GM12878 (cell line): ENCODE measurements around the gene AJUBA. TPM values are rescaled to one million over a fixed set of nuclear protein-coding genes. Genes with fewer than 3 reads are reported as not detected.

Experiments
- ATAC-seq: fragments of 200-7000 bp; cut with Tn5 transposase; 3 replicates; pipeline ENCODE4 v1.9.1; 2020; ENCODE audit warnings: mild to moderate bottlenecking, moderate library complexity
- BruUV-seq: library from RNA; stranded (reverse); fragments of 400-500 nt; replicated peaks from 2 replicates; lab custom pipeline; 2021; lab: Mats Ljungman, UMichigan
- CTCF ChIA-PET: fragments of 300-600 bp; sonication (Branson Sonifier 250); formaldehyde crosslinking; extraction: SDS; loops from one replicate; lab custom pipeline; 2021; ENCODE audit warnings: inconsistent platforms; lab: Yijun Ruan, JAX
- POLR2A ChIA-PET: fragments of 350-600 bp; formaldehyde crosslinking; extraction: SDS; loops from one replicate; lab custom pipeline; 2021; ENCODE audit warnings: inconsistent platforms; lab: Charles Lee
- RAD21 ChIA-PET: fragments of 300-600 bp; sonication (Branson Sonifier 250); formaldehyde crosslinking; loops from one replicate; lab custom pipeline; 2023; ENCODE audit warnings: antibody characterized with exemption; ENCODE audit not compliant: unreplicated experiment; lab: Charles Lee
- SMC1A ChIA-PET: fragments of 300-600 bp; sonication (Branson Sonifier 250); formaldehyde crosslinking; loops from one replicate; lab custom pipeline; 2023; ENCODE audit not compliant: unreplicated experiment, uncharacterized antibody; lab: Charles Lee
- DNase-seq: peaks from one replicate; pipeline ENCODE4 v3.0.0-alpha.2; 2011; ENCODE audit warnings: low read depth, low spot score
- FAIRE-seq: peaks from 3 replicates; lab custom pipeline; 2011; peaks lifted over from hg19 to GRCh38; lab: Jason Lieb, UNC
- H2AFZ ChIP-seq: 2 replicates; pipeline ENCODE4 v1.6.0; 2011; ENCODE audit warnings: low read depth, low read length, control low read depth; ENCODE audit not compliant: control insufficient read depth
- H3K27ac ChIP-seq: 2 replicates; pipeline ENCODE4 v1.5.1; 2011; ENCODE audit warnings: control low read depth; ENCODE audit not compliant: control insufficient read depth, insufficient read depth
- H3K27me3 ChIP-seq, 2 experiments: replicated peaks in 1 of 2; 2 replicates each; pipeline versions ENCODE4 v1.6.0 to v1.6.1; 2011; ENCODE audit warnings: low read length in 1 of 2; ENCODE audit not compliant: control insufficient read depth in 2 of 2, insufficient read depth in 2 of 2
- H3K36me3 ChIP-seq, 2 experiments: 2 replicates each; pipeline ENCODE4 v1.5.1; 2011; ENCODE audit warnings: low read length in 1 of 2; ENCODE audit not compliant: control insufficient read depth in 2 of 2, insufficient read depth in 2 of 2
- H3K4me1 ChIP-seq: 2 replicates; pipeline ENCODE4 v1.6.1; 2011; ENCODE audit warnings: mild to moderate bottlenecking, low read length, moderate library complexity, mixed read lengths; ENCODE audit not compliant: control insufficient read depth, insufficient read depth
- H3K4me2 ChIP-seq: 2 replicates; pipeline ENCODE4 v1.6.0; 2011; ENCODE audit warnings: control low read depth; ENCODE audit not compliant: control insufficient read depth, insufficient read depth
- H3K4me3 ChIP-seq: fragments of 200-600 bp; sonication (generic); 2 replicates; pipeline ENCODE4 v1.5.1; 2016
- H3K79me2 ChIP-seq: 2 replicates; pipeline ENCODE4 v1.6.0; 2011; ENCODE audit warnings: low read length; ENCODE audit not compliant: control insufficient read depth, insufficient read depth
- H3K9ac ChIP-seq: 2 replicates; pipeline ENCODE4 v1.8.0; 2011; ENCODE audit warnings: low read length, control low read depth, mixed read lengths; ENCODE audit not compliant: control insufficient read depth, insufficient read depth
- H3K9me3 ChIP-seq: replicated peaks from 3 replicates; pipeline ENCODE4 v1.5.1; 2011; ENCODE audit warnings: mild to moderate bottlenecking, low read length; ENCODE audit not compliant: control insufficient read depth, insufficient read depth
- H4K20me1 ChIP-seq: 2 replicates; pipeline ENCODE4 v1.6.0; 2011; ENCODE audit not compliant: control insufficient read depth, insufficient read depth
- ETV6 ChIP-seq, 2 experiments: fragments of 450-650 bp in 1 of 2; IDR thresholded peaks in 1 of 2; conservative IDR thresholded peaks in 1 of 2; 2 replicates each; pipeline ENCODE4 v1.6.1; 2014; ENCODE audit warnings: antibody characterized with exemption in 1 of 2, borderline replicate concordance in 1 of 2, low read depth in 1 of 2, mild to moderate bottlenecking in 1 of 2, moderate library complexity in 1 of 2
- EZH2 ChIP-seq: IDR thresholded peaks from 2 replicates; pipeline ENCODE4 v1.6.1; 2012; ENCODE audit warnings: low read depth, mild to moderate bottlenecking, control low read depth, inconsistent platforms, low read length, borderline replicate concordance; ENCODE audit not compliant: control insufficient read depth
- GATAD2B ChIP-seq: fragments of 450-650 bp; conservative IDR thresholded peaks from 2 replicates; pipeline ENCODE4 v1.6.1; 2017; ENCODE audit warnings: low read depth, mild to moderate bottlenecking, moderate library complexity
- HCFC1 ChIP-seq: fragments of 150-350 bp; IDR thresholded peaks from 2 replicates; pipeline ENCODE4 v1.6.1; 2014; ENCODE audit warnings: low read length
- RAD21 ChIP-seq: IDR thresholded peaks from 2 replicates; pipeline ENCODE4 v1.6.1; 2011; ENCODE audit warnings: mild to moderate bottlenecking, low read depth, low read length, moderate library complexity; ENCODE audit not compliant: insufficient read depth
- RELA ChIP-seq: fragments of 450-650 bp; IDR thresholded peaks from 2 replicates; pipeline ENCODE4 v1.8.0; 2014; ENCODE audit warnings: borderline replicate concordance; ENCODE audit not compliant: partially characterized antibody
- SIX5 ChIP-seq: IDR thresholded peaks from 2 replicates; pipeline ENCODE4 v1.6.1; 2011; ENCODE audit warnings: mild to moderate bottlenecking, low read depth, low read length, moderate library complexity; ENCODE audit not compliant: severe bottlenecking
- TCF3 ChIP-seq: IDR thresholded peaks from 2 replicates; pipeline ENCODE4 v1.6.1; 2012; ENCODE audit warnings: low read depth, mild to moderate bottlenecking, low read length, borderline replicate concordance; ENCODE audit not compliant: insufficient read depth
- ZNF24 ChIP-seq: fragments of 450-650 bp; IDR thresholded peaks from 2 replicates; pipeline ENCODE4 v1.6.1; 2017; ENCODE audit warnings: antibody characterized with exemption, mild to moderate bottlenecking
- WGBS: methylation state at CpG from one replicate; pipeline ENCODE4 v1.1.6; 2016; ENCODE audit warnings: low lambda C conversion rate; ENCODE audit not compliant: insufficient replicate concordance, insufficient coverage; ENCODE audit errors: missing lambda C conversion rate; 5-methylcytosine and 5-hydroxymethylcytosine counted together
- in situ Hi-C: fragments of 300-500 bp; cut with MboI; formaldehyde crosslinking; loops from 9 replicates; pipeline ENCODE4 v1.14.3; 2018; ENCODE audit warnings: mixed read lengths
- intact Hi-C: fragments of 100-400 bp; cut with micrococcal nuclease; formaldehyde crosslinking; loops from one replicate; pipeline ENCODE4 v1.14.2; 2022; ENCODE audit not compliant: unreplicated experiment
- polyA plus RNA-seq, 11 experiments: library from polyadenylated mRNA; depleted of rRNA in 4 of 11; unstranded in 6 of 11; stranded (reverse) in 5 of 11; fragments of >200 nt; fragmentation: Nextera tagmentation in 4 of 11; fragmentation: Illumina TruSeq in 1 of 11; extraction: Ambion mirVana in 4 of 11; extraction: Trizol in 1 of 11; gene quantifications; 1 replicate in 1 of 11; 2 replicates in 10 of 11; pipeline versions ENCODE4 v1.2.1 to v1.2.3, GENCODE V29; 2011 to 2016; ENCODE audit warnings: inconsistent platforms in 2 of 11, missing spikeins in 2 of 11, low read depth in 1 of 11
- total RNA-seq, 4 experiments: library from RNA; depleted of rRNA in 3 of 4; stranded (reverse); fragments of >200 nt in 3 of 4; fragmentation: Illumina TruSeq in 1 of 4; extraction: Trizol in 1 of 4; gene quantifications; 2 replicates each; pipeline versions ENCODE4 v1.2.1 to v1.2.3, GENCODE V29; 2013 to 2021
- TF ChIP-seq, protein P1 (sequence below): IDR thresholded peaks from 2 replicates; pipeline ENCODE4 v1.6.1; 2011; ENCODE audit warnings: mild to moderate bottlenecking, low read depth, low read length, moderate library complexity; ENCODE audit not compliant: insufficient replicate concordance
- TF ChIP-seq, protein P2 (sequence below): fragments of 150-350 bp; IDR thresholded peaks from 2 replicates; pipeline ENCODE4 v1.6.1; 2016; ENCODE audit warnings: low read depth, low read length
- TF ChIP-seq, protein P3 (sequence below): IDR thresholded peaks from 2 replicates; pipeline ENCODE4 v1.6.1; 2012; ENCODE audit warnings: low read depth, low read length, improper control_type of control experiment
- TF ChIP-seq, protein P4 (sequence below): fragments of 450-650 bp; IDR thresholded peaks from 2 replicates; pipeline ENCODE4 v1.6.1; 2018; ENCODE audit warnings: borderline replicate concordance, mild to moderate bottlenecking; ENCODE audit not compliant: partially characterized antibody

AJUBA gene
- total and polyA plus RNA-seq, 10 of the 15 experiments (the other 5 are each of a cell fraction or from before 2014, with no cell fraction given) = 0.03 to 18.1 (median 0.36) TPM; not detected in 1

DNA sequence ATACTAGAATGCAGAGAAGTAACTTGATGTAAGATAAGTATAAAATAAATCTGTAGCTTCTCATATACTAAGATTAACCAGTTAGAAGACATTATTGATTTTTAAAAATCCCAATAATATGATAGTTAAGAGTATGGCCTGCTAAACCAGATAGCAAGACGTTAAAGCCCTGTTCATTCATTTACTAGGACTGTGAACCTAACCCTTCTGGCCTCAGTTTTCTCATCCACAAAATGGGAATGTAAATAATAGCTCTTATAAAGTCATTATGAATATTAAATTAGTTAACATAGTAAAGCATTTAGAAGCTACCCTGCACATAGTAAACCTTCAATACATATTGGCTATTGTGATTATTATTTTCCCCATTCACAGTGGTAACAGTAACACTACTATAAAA is 47.2 kb downstream of the AJUBA start:
- ATAC-seq (no peak), DNase-seq (no peak), FAIRE-seq (no peak)
- H2AFZ ChIP-seq = no peak overlapping the region
- ChIA-PET RAD21 (interaction anchor here (1.2 to 1.8 kb wide), 2 partner anchors 51 to 134 kb away, joined by 3 to 5 read pairs; no protein-coding TSS in a partner anchor), CTCF (interaction anchor here (0.6 to 2.7 kb wide), 11 partner anchors 17 to 422 kb away, joined by 3 to 9 read pairs (median 5); partner anchors contain the start of gene RBM23), POLR2A (interaction anchor here (0.5 to 0.8 kb wide), 2 partner anchors 18 to 59 kb away, joined by 3 read pairs; no protein-coding TSS in a partner anchor), SMC1A (interaction anchor here (1.0 to 1.9 kb wide), 4 partner anchors 10 to 134 kb away, joined by 3 to 6 read pairs (median 3); partner anchors contain the start of gene CDH24)
- H4K20me1 ChIP-seq = no peaks in the 10 kb centered on the region
- no peak overlapping the region for H3K4me2 ChIP-seq
- TF ChIP-seq ETV6 (conservative IDR thresholded peaks at IDR 0.05 in 1 of 2, IDR thresholded peaks at IDR 0.05 in 1 of 2; ENCODE audit: borderline replicate concordance in 1 of 2, low read depth in 1 of 2) (no peak), GATAD2B (no peak), EZH2 (no peak), ZNF24 (no peak), HCFC1 (no peak), RAD21 (no peak), RELA (no peak), SIX5 (no peak), TCF3 (no peak)
- TF ChIP-seq, protein P1, sequence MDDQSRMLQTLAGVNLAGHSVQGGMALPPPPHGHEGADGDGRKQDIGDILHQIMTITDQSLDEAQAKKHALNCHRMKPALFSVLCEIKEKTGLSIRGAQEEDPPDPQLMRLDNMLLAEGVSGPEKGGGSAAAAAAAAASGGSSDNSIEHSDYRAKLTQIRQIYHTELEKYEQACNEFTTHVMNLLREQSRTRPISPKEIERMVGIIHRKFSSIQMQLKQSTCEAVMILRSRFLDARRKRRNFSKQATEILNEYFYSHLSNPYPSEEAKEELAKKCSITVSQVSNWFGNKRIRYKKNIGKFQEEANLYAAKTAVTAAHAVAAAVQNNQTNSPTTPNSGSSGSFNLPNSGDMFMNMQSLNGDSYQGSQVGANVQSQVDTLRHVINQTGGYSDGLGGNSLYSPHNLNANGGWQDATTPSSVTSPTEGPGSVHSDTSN = no peak
- TF ChIP-seq, protein P2, sequence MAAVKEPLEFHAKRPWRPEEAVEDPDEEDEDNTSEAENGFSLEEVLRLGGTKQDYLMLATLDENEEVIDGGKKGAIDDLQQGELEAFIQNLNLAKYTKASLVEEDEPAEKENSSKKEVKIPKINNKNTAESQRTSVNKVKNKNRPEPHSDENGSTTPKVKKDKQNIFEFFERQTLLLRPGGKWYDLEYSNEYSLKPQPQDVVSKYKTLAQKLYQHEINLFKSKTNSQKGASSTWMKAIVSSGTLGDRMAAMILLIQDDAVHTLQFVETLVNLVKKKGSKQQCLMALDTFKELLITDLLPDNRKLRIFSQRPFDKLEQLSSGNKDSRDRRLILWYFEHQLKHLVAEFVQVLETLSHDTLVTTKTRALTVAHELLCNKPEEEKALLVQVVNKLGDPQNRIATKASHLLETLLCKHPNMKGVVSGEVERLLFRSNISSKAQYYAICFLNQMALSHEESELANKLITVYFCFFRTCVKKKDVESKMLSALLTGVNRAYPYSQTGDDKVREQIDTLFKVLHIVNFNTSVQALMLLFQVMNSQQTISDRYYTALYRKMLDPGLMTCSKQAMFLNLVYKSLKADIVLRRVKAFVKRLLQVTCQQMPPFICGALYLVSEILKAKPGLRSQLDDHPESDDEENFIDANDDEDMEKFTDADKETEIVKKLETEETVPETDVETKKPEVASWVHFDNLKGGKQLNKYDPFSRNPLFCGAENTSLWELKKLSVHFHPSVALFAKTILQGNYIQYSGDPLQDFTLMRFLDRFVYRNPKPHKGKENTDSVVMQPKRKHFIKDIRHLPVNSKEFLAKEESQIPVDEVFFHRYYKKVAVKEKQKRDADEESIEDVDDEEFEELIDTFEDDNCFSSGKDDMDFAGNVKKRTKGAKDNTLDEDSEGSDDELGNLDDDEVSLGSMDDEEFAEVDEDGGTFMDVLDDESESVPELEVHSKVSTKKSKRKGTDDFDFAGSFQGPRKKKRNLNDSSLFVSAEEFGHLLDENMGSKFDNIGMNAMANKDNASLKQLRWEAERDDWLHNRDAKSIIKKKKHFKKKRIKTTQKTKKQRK = no peak
- TF ChIP-seq, protein P3, sequence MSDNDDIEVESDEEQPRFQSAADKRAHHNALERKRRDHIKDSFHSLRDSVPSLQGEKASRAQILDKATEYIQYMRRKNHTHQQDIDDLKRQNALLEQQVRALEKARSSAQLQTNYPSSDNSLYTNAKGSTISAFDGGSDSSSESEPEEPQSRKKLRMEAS = no peak
- TF ChIP-seq, protein P4, sequence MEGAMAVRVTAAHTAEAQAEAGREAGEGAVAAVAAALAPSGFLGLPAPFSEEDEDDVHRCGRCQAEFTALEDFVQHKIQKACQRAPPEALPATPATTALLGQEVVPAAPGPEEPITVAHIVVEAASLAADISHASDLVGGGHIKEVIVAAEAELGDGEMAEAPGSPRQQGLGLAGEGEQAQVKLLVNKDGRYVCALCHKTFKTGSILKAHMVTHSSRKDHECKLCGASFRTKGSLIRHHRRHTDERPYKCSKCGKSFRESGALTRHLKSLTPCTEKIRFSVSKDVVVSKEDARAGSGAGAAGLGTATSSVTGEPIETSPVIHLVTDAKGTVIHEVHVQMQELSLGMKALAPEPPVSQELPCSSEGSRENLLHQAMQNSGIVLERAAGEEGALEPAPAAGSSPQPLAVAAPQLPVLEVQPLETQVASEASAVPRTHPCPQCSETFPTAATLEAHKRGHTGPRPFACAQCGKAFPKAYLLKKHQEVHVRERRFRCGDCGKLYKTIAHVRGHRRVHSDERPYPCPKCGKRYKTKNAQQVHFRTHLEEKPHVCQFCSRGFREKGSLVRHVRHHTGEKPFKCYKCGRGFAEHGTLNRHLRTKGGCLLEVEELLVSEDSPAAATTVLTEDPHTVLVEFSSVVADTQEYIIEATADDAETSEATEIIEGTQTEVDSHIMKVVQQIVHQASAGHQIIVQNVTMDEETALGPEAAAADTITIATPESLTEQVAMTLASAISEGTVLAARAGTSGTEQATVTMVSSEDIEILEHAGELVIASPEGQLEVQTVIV = no peak
- H3K27me3 ChIP-seq = no peaks in the 10 kb centered on the region
- no TSS peak for BruUV-seq
- WGBS = 88% methylated on average over 1 of the region's 1 CpG
- H3K79me2 ChIP-seq = no peaks in the 10 kb centered on the region
- H3K9ac ChIP-seq = no peak overlapping the region
- intact Hi-C loops (no loop called here), in situ Hi-C loops (no loop called here)
- no peak overlapping the region for H3K27ac ChIP-seq
- no peaks in the 10 kb centered on the region for H3K4me1 ChIP-seq
- no peak overlapping the region for H3K4me3 ChIP-seq
- no peaks in the 10 kb centered on the region for H3K9me3 ChIP-seq
- H3K36me3 ChIP-seq = no peaks in the 10 kb centered on the region
